Smooth muscle cell (in vitro differentiated cells): Measurements from ENCODE around the gene SDR39U1. TPM values are rescaled to one million over a fixed set of nuclear protein-coding genes. Genes with fewer than 3 reads are reported as not detected.
A peak's percentile ranks its signal among the peaks of the same experiment; 100 is the strongest.

Experiments used
- DNase-seq: peaks from one replicate; lab custom pipeline; 2025; ENCODE audit not compliant: unreplicated experiment; lab: John Stamatoyannopoulos, UW
- H2AFZ ChIP-seq: fragments of 200-600 bp; sonication (generic); 2 replicates; pipeline ENCODE4 v1.6.0; 2016; ENCODE audit warnings: antibody characterized with exemption, low read depth, mild to moderate bottlenecking
- H3F3A ChIP-seq: fragments of 200-600 bp; sonication (generic); 2 replicates; pipeline ENCODE4 v1.6.0; 2017; ENCODE audit warnings: antibody characterized with exemption, low read depth
- H3K27ac ChIP-seq: fragments of 200-600 bp; sonication (generic); 2 replicates; pipeline ENCODE4 v1.5.1; 2016; ENCODE audit warnings: low read depth, mild to moderate bottlenecking
- H3K27me3 ChIP-seq: fragments of 200-600 bp; sonication (generic); 2 replicates; pipeline ENCODE4 v1.6.1; 2016; ENCODE audit warnings: low read depth, mild to moderate bottlenecking
- H3K36me3 ChIP-seq: fragments of 200-600 bp; sonication (generic); 2 replicates; pipeline ENCODE4 v1.5.1; 2016; ENCODE audit warnings: low read depth
- H3K4me1 ChIP-seq: fragments of 200-600 bp; sonication (generic); 2 replicates; pipeline ENCODE4 v1.5.1; 2016; ENCODE audit warnings: low read depth
- H3K4me2 ChIP-seq: fragments of 200-600 bp; sonication (generic); 2 replicates; pipeline ENCODE4 v1.6.0; 2016; ENCODE audit warnings: mild to moderate bottlenecking
- H3K4me3 ChIP-seq: fragments of 200-600 bp; sonication (generic); 2 replicates; pipeline ENCODE4 v1.5.1; 2016; ENCODE audit warnings: mild to moderate bottlenecking
- H3K79me2 ChIP-seq: fragments of 200-600 bp; sonication (generic); 2 replicates; pipeline ENCODE4 v1.6.0; 2016; ENCODE audit warnings: low read depth, mild to moderate bottlenecking
- H3K9ac ChIP-seq: fragments of 200-600 bp; sonication (generic); 2 replicates; pipeline ENCODE4 v1.6.0; 2016; ENCODE audit warnings: low read depth
- H3K9me3 ChIP-seq: fragments of 200-600 bp; sonication (generic); replicated peaks from 2 replicates; pipeline ENCODE4 v1.5.1; 2016; ENCODE audit warnings: low read depth
- H4K20me1 ChIP-seq: fragments of 200-600 bp; sonication (generic); 2 replicates; pipeline ENCODE4 v1.6.0; 2016; ENCODE audit warnings: low read depth
- CTCF ChIP-seq: fragments of 200-600 bp; sonication (generic); IDR thresholded peaks from 2 replicates; pipeline ENCODE4 v1.5.1; 2017; ENCODE audit warnings: borderline replicate concordance, mild to moderate bottlenecking, antibody characterized with exemption; ENCODE audit not compliant: insufficient read depth, poor library complexity, severe bottlenecking
- WGBS: methylation state at CpG from one replicate; pipeline ENCODE4 v1.1.7; 2016; ENCODE audit warnings: low lambda C conversion rate; 5-methylcytosine and 5-hydroxymethylcytosine counted together
- polyA plus RNA-seq: library from polyadenylated mRNA; unstranded; fragments of >200 nt; fragmentation: Nextera tagmentation; extraction: Ambion mirVana; gene quantifications from 2 replicates; pipeline ENCODE4 v1.2.1, GENCODE V29; 2016
- total RNA-seq: library from RNA; depleted of rRNA; stranded (reverse); fragments of >200 nt; gene quantifications from 2 replicates; pipeline ENCODE4 v1.2.3, GENCODE V29; 2014

The SDR39U1 gene
- total and polyA plus RNA-seq, 2 experiments from 2014 or later, result 21.6 to 62.6 TPM

- H3K79me2 ChIP-seq, result peaks cover 9% of the 10 kb centered on the region
- H3K36me3 ChIP-seq, result no peaks in the 10 kb centered on the region
- H4K20me1 ChIP-seq, result peaks cover 20% of the 10 kb centered on the region
- H3K9me3 ChIP-seq, result no peaks in the 10 kb centered on the region
- peaks cover 14% of the 10 kb centered on the region for H3F3A ChIP-seq
- no peak overlapping the region for H3K4me2 ChIP-seq
- no peaks in the 10 kb centered on the region for H3K27me3 ChIP-seq
- no peak overlapping the region for H3K27ac ChIP-seq
- H3K4me3 ChIP-seq, result no peak overlapping the region
- H2AFZ ChIP-seq, result no peak overlapping the region
- no peak for DNase-seq
- H3K4me1 ChIP-seq, result peaks cover 8% of the 10 kb centered on the region
- H3K9ac ChIP-seq, result no peak overlapping the region
- TF ChIP-seq CTCF, result no peak
- 88% methylated on average over 12 of the region's 12 CpGs for WGBS
These were observed 5.4 kb downstream of the SDR39U1 start for GRCh38 chr14:24437020-24437735.

- peak; percentile 62 for TF ChIP-seq CTCF
- H3F3A ChIP-seq, result peaks cover 14% of the 10 kb centered on the region
- DNase-seq, result no peak
- H3K4me1 ChIP-seq, result peaks cover 4% of the 10 kb centered on the region
- H4K20me1 ChIP-seq, result peaks cover 27% of the 10 kb centered on the region
- no peak overlapping the region for H3K9ac ChIP-seq
- peaks cover 13% of the 10 kb centered on the region for H3K79me2 ChIP-seq
- no peak overlapping the region for H2AFZ ChIP-seq
- H3K9me3 ChIP-seq, result no peaks in the 10 kb centered on the region
- H3K27me3 ChIP-seq, result no peaks in the 10 kb centered on the region
- 76% methylated on average over 5 of the region's 5 CpGs for WGBS
- no peak overlapping the region for H3K27ac ChIP-seq
- no peak overlapping the region for H3K4me2 ChIP-seq
- no peak overlapping the region for H3K4me3 ChIP-seq
- no peaks in the 10 kb centered on the region for H3K36me3 ChIP-seq
These were observed 6.1 kb downstream of the SDR39U1 start for GRCh38 chr14:24436355-24437019.

- no peak overlapping the region for H3K4me3 ChIP-seq
- no peaks in the 10 kb centered on the region for H3K36me3 ChIP-seq
- TF ChIP-seq CTCF, result no peak
- H3K27ac ChIP-seq, result no peak overlapping the region
- peaks cover 2% of the 10 kb centered on the region for H3K4me1 ChIP-seq
- no peak overlapping the region for H3K4me2 ChIP-seq
- WGBS, result 76% methylated on average over 6 of the region's 6 CpGs
- peaks cover 32% of the 10 kb centered on the region for H4K20me1 ChIP-seq
- no peak overlapping the region for H2AFZ ChIP-seq
- H3F3A ChIP-seq, result peaks cover 15% of the 10 kb centered on the region
- no peaks in the 10 kb centered on the region for H3K27me3 ChIP-seq
- H3K9ac ChIP-seq, result no peak overlapping the region
- no peak for DNase-seq
- no peaks in the 10 kb centered on the region for H3K9me3 ChIP-seq
- H3K79me2 ChIP-seq, result peaks cover 15% of the 10 kb centered on the region
These were observed 6.6 kb downstream of the SDR39U1 start for GRCh38 chr14:24435998-24436354.
